ENCODE results near the gene IKZF1. TPM values are rescaled to one million over a fixed set of nuclear protein-coding genes. Genes with fewer than 3 reads are reported as not detected.

The IKZF1 gene
- total RNA-seq, 1 donor from 2014 or later: 44.9 TPM

- H3K4me3 ChIP-seq: no peak overlapping the region
- intact Hi-C loops (cut with DNase I): no loop called here
- H3K4me1 ChIP-seq: no peaks in the 10 kb centered on the region
- no peaks in the 10 kb centered on the region for H3K9me3 ChIP-seq
- no peak for DNase-seq (ENCODE audit: extremely low spot score in 2 of 2)
- no peaks in the 10 kb centered on the region for H3K36me3 ChIP-seq
- no peaks in the 10 kb centered on the region for H3K27me3 ChIP-seq
- TF ChIP-seq POLR2AphosphoS5 (IDR thresholded peaks at IDR 0.05; ENCODE audit: insufficient read depth in 1 of 2, low read depth in 1 of 2) (no peak), POLR2A (IDR thresholded peaks at IDR 0.05) (no peak), CTCF (IDR thresholded peaks at IDR 0.05) (no peak)
- no peak overlapping the region for H3K27ac ChIP-seq
Measured at GRCh38 chr7:50348469-50349162, 44.1 kb downstream of the IKZF1 start.

GRCh38 chr7:50349399-50349798 lies 44.9 kb downstream of the IKZF1 start:
- H3K27ac ChIP-seq: no peak overlapping the region

GRCh38 chr7:50349963-50350944 lies 45.7 kb downstream of the IKZF1 start:
- no peak overlapping the region for H3K27ac ChIP-seq
- H3K4me3 ChIP-seq: no peak overlapping the region
- intact Hi-C loops (cut with DNase I): no loop called here
- no peaks in the 10 kb centered on the region for H3K4me1 ChIP-seq
- H3K36me3 ChIP-seq: no peaks in the 10 kb centered on the region
- no peaks in the 10 kb centered on the region for H3K9me3 ChIP-seq
- no peak for DNase-seq (ENCODE audit: extremely low spot score in 2 of 2)
- TF ChIP-seq POLR2AphosphoS5 (IDR thresholded peaks at IDR 0.05; ENCODE audit: insufficient read depth in 1 of 2, low read depth in 1 of 2) (no peak), CTCF (IDR thresholded peaks at IDR 0.05) (no peak)
- H3K27me3 ChIP-seq: no peaks in the 10 kb centered on the region

More at GRCh38 chr7:50349399-50349798, 44.9 kb downstream of the IKZF1 start:
- no peaks in the 10 kb centered on the region for H3K27me3 ChIP-seq
- intact Hi-C loops (cut with DNase I): no loop called here
- H3K4me1 ChIP-seq: no peaks in the 10 kb centered on the region
- no peaks in the 10 kb centered on the region for H3K9me3 ChIP-seq
- H3K36me3 ChIP-seq: no peaks in the 10 kb centered on the region
- H3K4me3 ChIP-seq: no peak overlapping the region
- no peak for DNase-seq (ENCODE audit: extremely low spot score in 2 of 2)
- TF ChIP-seq POLR2A (IDR thresholded peaks at IDR 0.05): no peak
- TF ChIP-seq POLR2AphosphoS5 (IDR thresholded peaks at IDR 0.05; ENCODE audit: insufficient read depth in 1 of 2, low read depth in 1 of 2): no peak
- TF ChIP-seq CTCF (IDR thresholded peaks at IDR 0.05): no peak

- Histone ChIP-seq H3K4me3 (no peak overlapping the region), H3K4me1 (no peaks in the 10 kb centered on the region), H3K36me3 (no peaks in the 10 kb centered on the region), H3K27ac (no peak overlapping the region), H3K9me3 (no peaks in the 10 kb centered on the region), H3K27me3 (no peaks in the 10 kb centered on the region)
- no peak for DNase-seq (ENCODE audit: extremely low spot score in 2 of 2)
- no peak for TF ChIP-seq CTCF (IDR thresholded peaks at IDR 0.05)
- no peak for TF ChIP-seq POLR2AphosphoS5 (IDR thresholded peaks at IDR 0.05; ENCODE audit: insufficient read depth in 1 of 2, low read depth in 1 of 2)
- TF ChIP-seq POLR2A (IDR thresholded peaks at IDR 0.05): no peak
- intact Hi-C loops (cut with DNase I): no loop called here
Measured at GRCh38 chr7:50351267-50351666, 46.8 kb downstream of the IKZF1 start.
